Prostate gland (tissue), 2 donors: ENCODE data around the gene S100A16. TPM values are rescaled to one million over a fixed set of nuclear protein-coding genes. Genes with fewer than 3 reads are reported as not detected.
"Not testable (repeated sequence)": the region's sequence is repeated elsewhere in the genome, so short reads cannot be mapped to it uniquely, and the experiment has no call there.

Experiments used
- DNase-seq: peaks from one replicate; pipeline ENCODE4 v3.0.0-alpha.2; 2019; ENCODE audit warnings: low spot score
- H3K27ac ChIP-seq, 2 donors: fragments of 200-600 bp; sonication (generic); 2 replicates each; pipeline ENCODE4 v1.5.1; 2017 to 2019
- H3K27me3 ChIP-seq: fragments of 200-600 bp; sonication (generic); replicated peaks from 2 replicates; pipeline ENCODE4 v1.5.1; 2019; ENCODE audit not compliant: insufficient read depth
- H3K36me3 ChIP-seq, 2 donors: fragments of 200-600 bp; sonication (generic); 1 replicate in 1 of 2; 2 replicates in 1 of 2; pipeline versions ENCODE4 v1.5.1 to v1.8.1; 2017 to 2019
- H3K4me1 ChIP-seq: fragments of 200-600 bp; sonication (generic); replicated peaks from 2 replicates; pipeline ENCODE4 v1.5.1; 2019
- H3K4me3 ChIP-seq, 2 donors: fragments of 200-600 bp; sonication (generic); 2 replicates each; pipeline ENCODE4 v1.5.1; 2017 to 2019
- H3K9me3 ChIP-seq: fragments of 200-600 bp; sonication (generic); 2 replicates; pipeline ENCODE4 v1.5.1; 2017
- POLR2A ChIP-seq: fragments of 450-650 bp; IDR thresholded peaks from one replicate; pipeline ENCODE4 v1.6.1; 2016; ENCODE audit warnings: antibody characterized with exemption, mild to moderate bottlenecking
- POLR2AphosphoS5 ChIP-seq: sonication (generic); formaldehyde crosslinking; IDR thresholded peaks from one replicate; pipeline ENCODE4 v1.6.1; 2017; ENCODE audit warnings: antibody characterized with exemption
- WGBS: methylation state at CpG from one replicate; pipeline ENCODE4 v1.1.5; 2018; 5-methylcytosine and 5-hydroxymethylcytosine counted together
- intact Hi-C: fragments of 100-400 bp; cut with DNase I; formaldehyde crosslinking; loops from one replicate; pipeline ENCODE4 v1.14.2; 2022
- total RNA-seq, 2 donors: library from RNA; depleted of rRNA; stranded (reverse); fragments of >200 nt; gene quantifications; one replicate each; pipeline ENCODE4 v1.1.0, GENCODE V29; 2016
- TF ChIP-seq, protein P1 (sequence below), 4 experiments: fragments of 200-600 bp in 2 of 4; fragments of 450-650 bp in 2 of 4; sonication (generic) in 2 of 4; IDR thresholded peaks; 1 replicate in 3 of 4; 2 replicates in 1 of 4; pipeline ENCODE4 v1.5.1; 2016 to 2019; ENCODE audit warnings: antibody characterized with exemption in 4 of 4, mild to moderate bottlenecking in 2 of 4, moderate library complexity in 2 of 4

S100A16 gene
- total RNA-seq, 2 donors from 2014 or later, result 78.4 to 165 TPM

DNA sequence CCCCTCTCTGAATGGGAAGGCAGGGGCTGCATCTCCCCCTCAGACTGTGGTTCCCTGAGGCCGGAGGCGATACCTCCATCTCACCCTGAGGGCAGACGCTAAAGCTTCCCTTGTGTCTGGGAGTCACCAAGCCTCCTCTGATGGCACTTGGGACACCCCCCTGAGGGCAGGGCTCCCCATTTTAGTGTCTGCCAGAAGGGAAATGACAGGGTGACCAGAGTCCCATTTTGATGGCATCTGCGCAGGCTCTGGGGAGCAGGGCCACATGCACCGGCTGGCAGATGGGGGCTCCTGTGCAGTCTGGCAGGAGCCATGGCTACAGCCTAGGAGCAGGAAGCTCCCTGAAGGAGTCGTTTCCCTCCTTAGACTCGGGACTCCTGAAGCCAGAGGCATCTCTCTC lies 48.9 kb downstream of the S100A16 start:
- Histone ChIP-seq H3K9me3 (no peaks in the 10 kb centered on the region), H3K27me3 (no peaks in the 10 kb centered on the region), H3K4me3 (no peak overlapping the region), H3K27ac (no peak overlapping the region), H3K36me3 (no peaks in the 10 kb centered on the region), H3K4me1 (peaks cover 3% of the 10 kb centered on the region)
- no peak for DNase-seq
- 91% methylated on average over 7 of the region's 7 CpGs for WGBS
- intact Hi-C loops, result no loop called here
- TF ChIP-seq POLR2AphosphoS5, result no peak
- TF ChIP-seq, protein P1, sequence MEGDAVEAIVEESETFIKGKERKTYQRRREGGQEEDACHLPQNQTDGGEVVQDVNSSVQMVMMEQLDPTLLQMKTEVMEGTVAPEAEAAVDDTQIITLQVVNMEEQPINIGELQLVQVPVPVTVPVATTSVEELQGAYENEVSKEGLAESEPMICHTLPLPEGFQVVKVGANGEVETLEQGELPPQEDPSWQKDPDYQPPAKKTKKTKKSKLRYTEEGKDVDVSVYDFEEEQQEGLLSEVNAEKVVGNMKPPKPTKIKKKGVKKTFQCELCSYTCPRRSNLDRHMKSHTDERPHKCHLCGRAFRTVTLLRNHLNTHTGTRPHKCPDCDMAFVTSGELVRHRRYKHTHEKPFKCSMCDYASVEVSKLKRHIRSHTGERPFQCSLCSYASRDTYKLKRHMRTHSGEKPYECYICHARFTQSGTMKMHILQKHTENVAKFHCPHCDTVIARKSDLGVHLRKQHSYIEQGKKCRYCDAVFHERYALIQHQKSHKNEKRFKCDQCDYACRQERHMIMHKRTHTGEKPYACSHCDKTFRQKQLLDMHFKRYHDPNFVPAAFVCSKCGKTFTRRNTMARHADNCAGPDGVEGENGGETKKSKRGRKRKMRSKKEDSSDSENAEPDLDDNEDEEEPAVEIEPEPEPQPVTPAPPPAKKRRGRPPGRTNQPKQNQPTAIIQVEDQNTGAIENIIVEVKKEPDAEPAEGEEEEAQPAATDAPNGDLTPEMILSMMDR (IDR thresholded peaks at IDR 0.05), result no peak
- no peak for TF ChIP-seq POLR2A

DNA sequence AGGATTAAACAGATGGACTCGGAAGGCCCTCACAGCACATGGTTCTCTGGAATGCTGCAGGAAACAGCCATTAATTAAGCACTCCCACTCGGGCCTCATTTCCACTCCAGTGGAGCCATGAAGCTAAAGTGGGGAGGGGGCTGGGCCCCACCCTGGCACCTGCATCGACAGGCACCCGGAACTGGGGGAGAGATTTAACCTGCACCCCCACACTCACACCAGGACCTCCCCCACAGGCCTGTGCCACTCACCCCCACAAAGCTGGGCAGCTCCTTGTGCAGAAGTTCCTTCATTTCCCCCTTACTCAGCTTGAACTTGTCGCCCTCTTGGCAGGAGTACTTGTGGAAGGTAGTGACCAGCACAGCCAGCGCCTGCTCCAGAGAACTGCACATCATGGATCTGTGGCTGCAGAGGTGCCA lies 49.4 kb downstream of the S100A16 start:
- Histone ChIP-seq H3K4me1 (peaks cover 3% of the 10 kb centered on the region), H3K9me3 (no peaks in the 10 kb centered on the region), H3K4me3 (no peak overlapping the region), H3K36me3 (no peaks in the 10 kb centered on the region), H3K27me3 (no peaks in the 10 kb centered on the region), H3K27ac (no peak overlapping the region)
- WGBS, result 73% methylated on average over 6 of the region's 6 CpGs
- TF ChIP-seq POLR2AphosphoS5, result no peak
- no peak for TF ChIP-seq POLR2A
- TF ChIP-seq, protein P1 (IDR thresholded peaks at IDR 0.05), result no peak
- intact Hi-C loops, result no loop called here
- DNase-seq, result no peak

DNA sequence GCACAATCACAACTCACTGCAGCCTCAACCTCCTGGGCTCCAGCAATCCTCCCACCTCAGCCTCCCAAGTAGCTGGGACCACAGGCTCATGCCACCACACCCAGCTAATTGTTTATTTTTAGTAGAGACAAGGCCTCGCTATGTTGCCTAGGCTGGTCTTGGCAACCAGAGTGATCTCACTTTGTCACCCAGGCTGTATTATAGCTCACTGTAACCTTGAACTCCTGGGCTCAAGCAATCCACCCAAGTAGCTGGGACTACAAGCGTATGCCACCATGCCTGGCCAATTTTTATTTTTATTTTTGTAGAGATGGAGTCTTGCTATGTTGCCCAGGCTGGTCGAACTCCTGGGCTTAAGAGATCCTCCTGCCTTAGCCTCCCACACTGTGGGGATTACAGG lies 50.9 kb downstream of the S100A16 start:
- H3K27ac ChIP-seq, DNase-seq, H3K4me1 ChIP-seq, H3K36me3 ChIP-seq, H3K27me3 ChIP-seq, H3K4me3 ChIP-seq, intact Hi-C loops, H3K9me3 ChIP-seq: not testable (repeated sequence)
- WGBS, result 90% methylated on average over 3 of the region's 3 CpGs

DNA sequence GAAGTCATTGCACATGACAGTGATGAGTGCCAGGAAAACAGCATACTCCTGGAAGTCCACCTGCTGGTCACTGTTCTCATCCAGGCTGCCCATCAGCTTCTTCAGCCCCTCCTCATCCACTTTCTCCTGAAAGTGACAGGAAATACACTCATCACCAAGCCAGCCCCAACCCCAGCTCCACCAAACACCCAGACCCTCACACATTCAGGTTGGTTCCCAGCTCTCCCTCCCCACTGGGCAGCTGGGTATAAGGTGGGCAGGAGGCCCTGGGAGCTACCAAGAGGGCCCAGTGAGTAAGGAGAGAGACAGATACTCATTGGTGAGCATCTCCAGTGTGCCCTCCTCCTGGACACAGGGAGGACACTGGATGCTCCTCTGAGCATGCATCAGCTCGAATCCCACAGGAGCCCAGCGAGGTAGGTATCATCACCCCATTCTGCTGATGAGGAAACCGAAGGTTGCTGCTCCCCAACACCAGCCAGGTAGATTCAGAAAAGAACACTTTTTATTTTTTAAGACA lies 51.4 kb downstream of the S100A16 start:
- TF ChIP-seq, protein P1 (IDR thresholded peaks at IDR 0.05), result peak in 1 of 4 experiments; percentile 6
- no peak for TF ChIP-seq POLR2A
- H3K27ac ChIP-seq, result no peak overlapping the region
- no peak overlapping the region for H3K4me3 ChIP-seq
- 88% methylated on average over 3 of the region's 3 CpGs for WGBS
- H3K27me3 ChIP-seq, result no peaks in the 10 kb centered on the region
- H3K4me1 ChIP-seq, result no peaks in the 10 kb centered on the region
- no peaks in the 10 kb centered on the region for H3K36me3 ChIP-seq
- no peaks in the 10 kb centered on the region for H3K9me3 ChIP-seq
- intact Hi-C loops, result no loop called here
- no peak for DNase-seq

DNA sequence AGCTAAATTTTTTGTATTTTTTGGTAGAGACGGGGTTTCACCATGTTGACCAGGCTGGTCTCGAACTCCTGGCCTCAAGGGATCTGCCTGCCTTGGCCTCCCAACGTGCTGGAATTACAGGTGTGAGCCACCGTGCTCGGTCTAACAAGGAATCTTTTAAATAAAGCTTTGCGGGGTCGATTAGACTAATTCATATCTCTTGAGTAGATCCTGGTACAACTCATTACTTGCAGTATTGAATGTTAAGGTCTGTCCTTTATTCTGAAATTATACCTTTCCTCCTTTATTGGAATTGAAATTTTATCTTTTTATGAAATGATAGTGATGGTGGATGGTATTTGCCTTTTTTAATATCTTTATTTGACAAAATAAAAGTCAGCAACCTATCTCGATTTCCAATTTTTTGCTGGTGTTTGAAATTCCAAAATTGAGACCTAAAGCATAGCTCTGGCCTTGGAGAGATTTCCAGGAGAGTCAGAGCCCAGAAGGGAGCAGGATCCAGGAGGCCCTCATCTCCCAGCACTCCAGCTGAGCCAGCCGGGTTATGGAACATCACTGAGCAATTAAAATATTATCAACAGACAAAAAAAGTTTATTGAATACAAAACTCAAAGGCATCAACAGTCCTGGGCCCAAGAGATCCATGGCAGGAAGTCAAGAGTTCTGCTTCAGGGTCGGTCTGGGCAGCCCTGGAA lies 52.0 kb downstream of the S100A16 start:
- intact Hi-C loops, result no loop called here
- DNase-seq, result no peak
- Histone ChIP-seq H3K4me3 (no peak overlapping the region), H3K4me1 (no peaks in the 10 kb centered on the region), H3K9me3 (no peaks in the 10 kb centered on the region), H3K27me3 (no peaks in the 10 kb centered on the region), H3K36me3 (no peaks in the 10 kb centered on the region), H3K27ac (no peak overlapping the region)
- WGBS, result 79% methylated on average over 10 of the region's 10 CpGs
- TF ChIP-seq, protein P1 (IDR thresholded peaks at IDR 0.05), result no peak
- no peak for TF ChIP-seq POLR2AphosphoS5
- no peak for TF ChIP-seq POLR2A
